Stimulated activated CD4-positive, alpha-beta T cell treated with anti-CD3 and anti-CD28 coated beads, Interleukin-1b, Interleukin-23, amount 100 ng/mL, for 24 hours (primary cell): ENCODE results near the gene OVOL2.
"Not testable (repeated sequence)": the region's sequence is repeated elsewhere in the genome, so short reads cannot be mapped to it uniquely, and the experiment has no call there.

Experiments
- DNase-seq, 4 experiments: peaks; one replicate each; pipeline ENCODE4 v3.0.0-alpha.2; 2020; ENCODE audit warnings: low read depth in 4 of 4, low spot score in 1 of 4

The OVOL2 gene

DNA sequence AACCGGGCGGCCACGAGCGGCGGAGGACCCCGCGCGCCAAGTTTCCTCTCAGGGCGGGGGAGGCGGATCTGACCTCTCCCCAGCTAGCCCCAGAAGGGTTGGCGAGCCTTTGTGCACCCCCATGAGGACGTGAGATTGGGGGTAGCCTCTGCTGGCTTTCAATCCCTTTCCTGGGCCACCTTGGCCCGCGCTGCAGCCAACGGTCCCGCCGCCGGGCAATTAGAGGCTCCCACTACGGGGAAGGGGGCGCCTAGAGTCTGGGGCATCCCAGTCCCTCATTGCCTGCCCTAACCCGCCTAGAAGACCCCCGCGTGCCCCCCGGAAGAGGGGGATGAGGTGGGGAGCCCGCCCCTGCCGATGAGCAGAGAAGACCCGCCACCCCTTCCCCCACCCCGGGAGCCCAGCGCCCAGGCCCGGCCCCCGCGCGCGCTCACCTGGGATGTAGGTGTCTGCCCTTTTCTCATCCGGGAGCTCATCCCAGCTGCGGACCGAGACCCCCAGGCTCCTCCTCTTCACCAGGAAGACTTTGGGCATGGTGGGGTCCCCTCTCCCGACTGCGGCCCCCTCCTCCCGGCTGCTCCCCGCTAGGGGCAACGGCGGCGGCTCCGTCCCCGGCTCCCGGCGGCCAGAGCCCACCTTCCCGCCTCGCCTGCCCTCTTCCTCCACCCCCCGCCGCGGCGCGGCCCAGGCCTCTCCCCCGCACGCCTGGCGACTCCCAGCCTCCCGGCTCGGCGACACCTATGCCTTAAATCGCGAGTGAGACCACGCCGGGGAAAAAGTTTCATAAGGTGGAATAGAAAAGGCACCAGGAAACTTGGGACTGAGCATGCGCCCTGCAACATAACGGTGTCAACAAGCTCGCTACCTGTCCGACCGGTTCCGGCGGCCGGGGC lies at the start of gene OVOL2:
Gene OVOL2, minus strand, starts transcription at position 816 of the 893 bp plus-strand sequence. Its CDS starts 282 bp downstream, at position 534.
- no peak for DNase-seq

DNA sequence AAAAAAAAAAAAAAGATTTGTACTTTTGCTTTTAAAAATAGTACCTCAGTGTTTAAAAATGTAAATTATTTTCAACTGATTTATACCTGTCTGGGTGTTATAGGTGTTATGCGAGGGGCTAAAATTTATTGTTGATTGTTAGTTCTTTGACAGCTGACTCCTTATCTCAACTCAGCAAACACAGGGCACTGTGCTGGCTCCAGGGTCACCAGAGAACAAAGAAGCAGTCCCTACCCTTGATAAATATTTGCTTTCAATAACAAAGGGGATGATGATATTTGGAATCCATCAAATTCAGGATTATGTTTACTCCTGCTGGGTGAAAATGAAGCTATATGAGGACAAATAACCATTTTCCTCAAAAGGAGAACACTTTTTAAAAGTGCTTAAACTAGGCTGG lies 45.8 kb upstream of the OVOL2 start:
- DNase-seq = no peak

DNA sequence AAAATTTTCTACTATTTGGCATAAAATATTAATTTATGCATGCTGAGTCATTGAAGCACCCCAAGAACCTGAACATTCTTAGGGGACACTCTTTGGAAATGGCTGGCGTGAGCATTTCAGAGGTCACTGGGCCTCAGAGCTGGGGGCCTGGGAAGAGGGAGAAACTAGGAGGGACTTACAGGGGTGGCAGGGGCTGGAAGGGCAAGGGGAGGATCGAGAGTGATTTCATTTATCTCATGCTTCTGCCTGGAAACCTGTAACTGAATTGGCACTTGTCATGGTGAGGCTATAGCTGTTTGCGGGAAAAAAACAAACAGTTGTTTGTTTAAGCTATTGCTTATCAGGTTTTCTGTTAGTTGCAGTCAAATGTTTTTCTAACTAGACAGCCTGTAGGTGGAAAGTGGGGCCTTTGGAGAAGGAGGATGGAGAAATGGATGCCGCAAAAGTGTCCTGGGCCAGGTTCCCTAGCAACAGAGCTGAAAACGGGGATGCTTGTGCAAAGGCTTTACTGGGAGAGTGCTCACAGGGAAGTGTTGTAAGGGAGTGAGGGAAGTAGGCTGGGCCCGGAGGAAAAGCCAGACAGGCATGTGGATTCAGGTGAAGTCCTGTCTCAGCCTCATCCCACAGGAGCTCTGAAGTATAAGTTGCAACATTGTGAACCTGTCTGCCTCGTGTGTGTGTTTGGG lies 43.6 kb upstream of the OVOL2 start:
- no peak for DNase-seq

DNA sequence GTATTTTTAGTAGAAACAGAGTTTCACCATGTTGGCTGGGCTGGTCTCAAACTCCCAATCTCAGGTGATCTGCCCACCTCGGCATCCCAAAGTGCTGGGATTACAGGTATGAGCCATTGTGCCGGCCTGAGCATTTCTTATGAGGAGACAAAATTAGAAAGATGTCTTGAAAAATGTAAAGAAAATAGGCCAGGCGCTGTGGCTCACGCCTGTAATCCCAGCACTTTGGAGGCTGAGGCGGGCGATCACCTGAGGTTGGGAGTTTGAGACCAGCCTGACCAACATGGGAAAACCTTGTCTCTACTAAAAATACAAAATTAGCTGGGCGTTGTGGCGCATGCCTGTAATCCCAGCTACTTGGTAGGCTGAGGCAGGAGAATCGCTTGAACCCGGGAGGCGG lies 42.9 kb upstream of the OVOL2 start:
- DNase-seq = not testable (repeated sequence)

DNA sequence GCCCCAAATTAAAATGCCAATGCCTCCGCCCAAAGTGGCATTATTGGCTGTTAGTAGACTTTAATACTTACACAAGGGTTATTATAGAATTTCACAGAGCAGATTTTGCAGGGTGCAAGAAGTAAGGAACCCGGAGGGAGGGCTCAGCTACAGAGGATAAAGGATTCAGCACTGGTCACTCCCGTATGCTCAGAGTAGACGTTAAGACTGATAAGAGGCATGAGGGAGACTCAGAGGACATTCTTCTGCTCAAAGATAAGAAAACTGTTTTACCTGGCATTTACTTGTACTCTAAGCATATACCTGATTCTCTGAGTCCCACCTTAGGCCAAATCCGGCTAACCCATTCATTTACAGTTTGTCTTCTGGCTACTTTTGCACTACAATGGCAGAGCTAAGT lies 36.5 kb upstream of the OVOL2 start:
- no peak for DNase-seq

DNA sequence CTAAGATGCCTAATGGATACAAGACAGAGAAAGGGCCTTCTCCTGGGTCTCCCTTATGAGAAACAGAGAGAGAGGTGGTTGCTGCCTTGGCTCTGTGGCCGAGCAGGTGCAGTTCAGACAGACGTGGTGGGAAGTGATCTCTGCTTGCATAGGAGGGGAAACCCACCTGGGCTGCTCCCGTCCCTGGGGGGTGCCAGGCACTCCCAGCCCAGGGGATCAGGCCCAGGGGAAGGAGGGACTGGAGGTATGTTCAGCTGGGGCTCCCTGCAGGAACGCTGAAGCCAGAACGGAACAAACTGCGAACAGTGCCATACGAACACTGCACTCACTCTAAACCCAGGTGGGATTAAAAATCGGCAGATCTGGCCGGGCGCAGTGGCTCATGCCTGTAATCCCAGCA lies 35.7 kb upstream of the OVOL2 start:
- DNase-seq = no peak

DNA sequence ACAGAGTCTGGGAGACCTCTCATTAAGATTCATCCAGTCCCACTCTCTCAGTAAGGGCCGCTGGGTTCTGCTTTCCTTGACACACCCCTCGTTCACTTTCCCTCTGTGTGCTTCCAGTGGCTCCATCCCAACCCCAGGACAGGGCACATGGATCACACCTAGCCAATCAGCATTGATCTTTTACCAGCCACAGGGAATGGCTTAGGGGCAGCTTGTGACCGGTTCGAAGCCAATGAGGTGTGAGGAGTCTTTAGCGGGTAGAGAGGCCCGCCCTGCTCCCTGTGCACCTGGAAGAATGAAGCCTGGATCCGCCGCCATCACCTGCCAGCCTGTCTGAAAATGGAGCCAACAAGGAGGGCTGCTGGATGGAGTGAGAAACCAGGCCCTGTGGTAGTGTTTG lies 35.2 kb upstream of the OVOL2 start:
- no peak for DNase-seq

DNA sequence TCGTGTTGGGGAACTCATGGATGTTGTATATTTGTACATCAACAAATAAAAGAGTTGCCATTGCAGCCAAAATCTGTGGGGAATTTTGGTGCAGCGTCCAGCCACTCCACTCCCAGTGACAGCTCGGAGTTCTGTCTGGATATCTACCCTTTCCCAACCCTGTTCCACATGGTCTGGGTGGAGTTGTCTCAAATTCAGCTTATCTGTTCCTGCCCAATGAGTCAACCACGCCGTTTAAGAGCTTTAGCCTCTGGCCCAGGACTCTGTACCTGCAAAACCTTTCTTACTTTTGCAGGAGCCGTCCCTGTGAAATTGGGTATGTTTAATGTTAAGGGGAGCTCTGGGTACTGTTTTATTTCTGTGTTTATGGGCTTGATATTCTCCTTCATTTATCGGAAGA lies 33.9 kb upstream of the OVOL2 start:
- no peak for DNase-seq

DNA sequence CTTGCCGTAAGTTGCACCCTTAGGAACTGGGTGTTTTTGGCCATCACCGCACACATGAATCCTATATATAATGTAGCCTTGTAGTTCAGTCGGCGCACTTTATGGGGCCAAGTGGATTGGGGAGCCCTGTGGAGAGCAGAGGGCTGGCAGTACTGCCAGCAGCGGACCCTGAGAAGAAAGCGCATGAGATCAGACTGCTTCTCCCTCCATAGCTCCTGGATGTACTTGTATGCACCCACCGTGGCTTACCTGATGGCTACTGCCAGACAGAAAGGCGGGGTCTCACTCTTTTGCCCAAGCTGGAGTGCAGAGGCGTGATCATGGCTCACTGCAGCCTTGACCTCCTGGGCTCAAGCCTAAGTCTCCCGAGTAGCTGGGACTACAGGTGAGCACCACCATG lies 32.8 kb upstream of the OVOL2 start:
- no peak for DNase-seq

DNA sequence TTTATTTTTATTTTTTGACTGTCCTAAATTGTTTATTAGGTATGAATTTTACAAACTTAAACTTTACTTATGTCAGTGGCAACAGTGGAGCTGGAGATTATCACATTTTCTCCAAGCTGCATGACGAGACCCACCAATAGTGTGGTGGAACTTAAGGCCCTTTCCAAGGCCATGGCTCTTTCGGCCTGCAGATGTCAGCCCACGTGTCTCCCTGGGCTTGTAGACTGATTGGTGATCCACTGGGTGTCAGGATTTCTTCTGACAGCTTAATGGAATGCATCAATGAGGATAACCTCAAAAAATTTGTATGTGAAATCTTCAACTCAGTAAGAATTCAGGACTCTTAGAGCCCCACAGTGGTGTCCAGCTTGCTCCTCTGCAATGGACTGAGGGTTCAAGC lies 32.3 kb upstream of the OVOL2 start:
- DNase-seq = no peak

DNA sequence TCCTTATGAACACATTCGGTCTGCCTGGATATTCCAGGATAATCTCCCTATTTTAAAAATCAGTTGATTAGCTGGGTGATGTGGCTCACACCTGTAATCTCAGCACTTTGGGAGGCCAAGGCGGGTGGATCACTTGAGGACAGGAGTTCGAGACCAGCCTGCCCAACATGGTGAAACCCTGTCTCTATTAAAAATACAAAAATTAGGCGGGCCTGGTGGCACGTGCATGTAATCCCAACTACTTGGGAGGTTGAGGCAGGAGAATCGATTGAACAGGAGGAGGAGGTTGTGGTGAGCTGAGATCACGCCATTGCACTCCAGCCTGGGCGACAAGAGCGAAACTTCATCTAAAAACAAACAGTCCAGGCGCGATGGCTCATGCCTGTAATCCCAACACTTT lies 31.1 kb upstream of the OVOL2 start:
- not testable (repeated sequence) for DNase-seq

DNA sequence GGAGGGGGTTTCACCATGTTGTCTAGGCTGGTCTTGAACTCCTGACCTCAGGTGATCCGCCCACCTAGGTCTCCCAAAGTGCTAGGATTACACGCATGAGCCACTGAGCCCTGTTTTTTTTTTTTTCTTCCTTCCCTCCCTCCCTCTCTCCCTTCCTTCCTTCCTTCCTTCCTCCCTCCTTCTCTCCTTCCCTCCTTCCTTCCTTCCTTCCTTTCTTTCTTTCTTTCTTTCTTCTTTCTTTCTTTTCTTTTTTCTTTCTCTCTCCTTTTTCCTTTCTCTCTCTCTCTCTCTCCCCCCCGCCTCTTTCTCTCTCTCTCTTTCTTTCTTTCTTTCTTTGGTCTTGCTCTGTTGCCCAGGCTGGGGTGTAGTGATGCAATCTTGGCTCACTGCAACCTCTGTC lies 30.6 kb upstream of the OVOL2 start:
- DNase-seq = not testable (repeated sequence)

DNA sequence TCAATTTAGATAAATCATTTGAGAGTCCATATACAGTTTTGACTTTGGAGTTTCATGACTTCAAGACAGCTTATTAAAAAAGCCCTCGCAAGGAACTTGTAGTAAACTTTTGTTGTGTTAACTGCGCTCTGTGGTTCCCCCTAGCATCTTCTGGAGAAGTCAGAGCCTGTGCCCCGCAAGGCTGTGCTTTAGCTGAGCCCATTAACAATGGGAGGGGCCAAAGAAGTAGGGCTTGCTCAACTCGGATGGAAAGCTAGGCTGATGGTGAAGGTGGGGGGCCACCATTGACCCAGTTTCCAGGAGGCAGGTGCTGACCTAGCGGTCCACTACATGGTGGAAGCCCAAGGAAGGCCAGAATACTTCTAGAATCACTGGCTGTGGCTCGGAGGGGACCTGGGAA lies 29.3 kb upstream of the OVOL2 start:
- no peak for DNase-seq

DNA sequence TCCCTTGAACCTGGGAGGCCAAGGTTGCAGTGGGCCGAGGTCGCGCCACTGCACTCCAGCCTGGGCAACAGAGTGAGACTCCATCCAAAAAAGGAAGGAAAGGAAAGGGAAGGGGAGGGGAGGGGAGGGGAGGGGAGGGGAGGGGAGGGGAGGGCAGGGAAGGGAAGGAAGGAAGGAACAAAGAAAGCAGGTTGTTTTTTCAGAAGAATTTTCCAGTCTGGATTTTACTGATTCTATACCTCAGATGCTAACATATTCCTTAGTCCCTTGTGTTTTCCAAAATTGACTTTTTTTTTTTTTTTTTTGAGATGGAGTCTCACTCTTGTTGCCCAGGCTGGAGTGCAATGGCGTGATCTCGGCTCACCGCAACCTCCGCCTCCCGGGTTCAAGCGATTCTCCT lies 23.1 kb upstream of the OVOL2 start:
- not testable (repeated sequence) for DNase-seq

DNA sequence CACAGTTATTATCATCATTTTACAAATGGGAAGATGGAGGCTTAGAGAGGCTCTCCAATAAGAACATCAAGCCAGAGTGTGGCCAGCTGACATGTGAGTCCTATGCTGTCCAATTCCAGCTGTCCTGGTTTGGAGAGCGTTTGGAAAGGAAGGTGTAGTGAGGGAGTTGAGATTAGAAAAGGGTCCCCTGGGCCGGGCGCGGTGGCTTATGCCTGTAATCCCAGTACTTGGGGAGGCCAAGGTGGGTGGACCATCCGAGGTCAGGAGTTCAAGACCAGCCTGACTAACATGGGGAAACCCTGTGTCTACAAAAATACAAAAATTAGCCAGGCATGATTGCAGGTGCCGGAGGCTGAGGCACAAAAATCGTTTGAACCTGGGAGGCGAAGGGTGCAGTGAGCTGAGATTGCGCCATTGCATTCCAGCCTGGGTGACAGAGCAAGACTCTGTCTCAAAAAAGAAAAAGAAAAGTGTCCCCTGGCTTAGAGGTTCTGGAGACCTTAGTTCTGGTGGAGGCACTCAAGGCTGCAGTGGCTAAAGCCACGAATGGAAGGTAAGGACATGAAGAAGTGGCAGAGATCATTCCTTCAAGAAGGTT lies 22.1 kb upstream of the OVOL2 start:
- DNase-seq = no peak

DNA sequence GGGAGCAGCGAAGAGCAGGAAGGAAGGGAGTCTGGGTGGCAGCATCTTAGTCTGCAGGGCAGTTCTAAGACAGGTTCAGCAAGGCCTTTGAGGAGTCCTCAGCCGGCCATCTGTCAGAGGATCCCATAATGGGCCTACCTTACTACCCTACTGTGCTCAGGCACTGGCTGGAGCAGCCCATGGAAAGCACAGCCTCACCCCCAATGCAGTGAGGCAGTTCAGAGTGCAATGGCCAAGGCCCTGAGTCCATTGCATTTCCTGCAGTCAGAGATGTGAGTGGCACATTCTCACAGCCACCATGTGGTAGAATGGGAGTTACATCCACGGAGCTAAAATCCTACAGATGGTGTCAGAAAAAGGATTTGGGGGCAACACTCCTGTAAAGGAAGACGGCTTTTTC lies 19.4 kb upstream of the OVOL2 start:
- DNase-seq = no peak

DNA sequence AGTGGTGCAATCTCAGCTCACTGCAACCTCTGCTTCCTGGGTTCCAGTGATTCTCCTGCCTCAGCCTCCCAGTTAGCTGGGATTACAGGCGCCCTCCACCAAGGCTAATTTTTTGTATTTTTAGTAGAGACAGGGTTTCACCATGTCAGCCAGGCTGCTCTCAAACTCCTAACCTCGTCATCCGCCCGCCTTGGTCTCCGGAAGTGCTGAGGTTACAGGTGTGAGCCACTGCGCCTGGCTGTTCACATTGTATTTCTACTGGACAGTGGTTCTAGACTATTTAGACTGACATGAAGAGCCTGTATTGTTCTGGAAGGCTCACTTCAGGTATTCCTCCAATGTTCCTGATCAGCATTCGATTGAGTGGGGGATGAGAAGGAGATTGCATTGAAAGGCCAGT lies 14.8 kb upstream of the OVOL2 start:
- no peak for DNase-seq

DNA sequence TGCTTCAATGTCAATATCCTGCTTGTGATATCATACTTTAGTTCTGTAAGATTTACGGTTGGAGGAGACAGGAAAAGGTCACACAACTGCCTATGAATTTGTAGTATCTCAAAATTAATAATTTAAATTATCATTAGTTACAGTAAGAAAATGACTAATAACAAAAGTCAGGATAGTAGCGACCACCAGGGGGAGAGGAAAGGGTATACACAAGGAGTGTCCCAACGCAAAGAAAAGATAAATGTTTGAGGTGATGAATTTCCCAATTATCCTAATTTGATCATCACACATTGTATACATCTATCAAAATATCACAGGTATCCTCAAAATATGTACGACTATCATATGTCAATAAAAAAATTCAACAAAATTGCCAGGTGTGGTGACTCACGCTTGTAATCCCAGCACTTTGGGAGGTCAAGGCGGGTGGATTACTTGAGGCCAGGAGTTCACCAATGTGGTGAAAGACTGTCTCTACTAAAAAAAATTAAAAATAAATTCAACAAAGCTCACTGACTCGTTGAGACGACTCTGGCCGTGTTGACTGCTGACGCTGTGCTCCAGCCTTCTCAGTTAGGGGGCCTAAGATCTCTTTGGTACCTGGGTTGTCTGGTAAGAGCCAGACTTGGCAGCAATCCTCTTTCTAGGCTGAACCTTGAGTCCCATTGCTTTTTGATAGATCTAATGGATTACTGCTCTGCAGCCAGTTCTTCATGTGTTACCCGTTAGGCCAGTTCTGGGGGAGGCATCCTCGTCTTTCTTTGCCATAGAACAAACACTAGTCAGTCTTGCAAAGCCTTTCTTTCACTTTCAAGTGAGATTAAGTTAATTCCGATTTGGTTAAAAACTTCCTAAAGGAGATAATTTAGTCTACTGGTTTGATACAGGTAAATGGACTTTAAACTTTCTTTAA lies 9.0 kb upstream of the OVOL2 start:
- no peak for DNase-seq

DNA sequence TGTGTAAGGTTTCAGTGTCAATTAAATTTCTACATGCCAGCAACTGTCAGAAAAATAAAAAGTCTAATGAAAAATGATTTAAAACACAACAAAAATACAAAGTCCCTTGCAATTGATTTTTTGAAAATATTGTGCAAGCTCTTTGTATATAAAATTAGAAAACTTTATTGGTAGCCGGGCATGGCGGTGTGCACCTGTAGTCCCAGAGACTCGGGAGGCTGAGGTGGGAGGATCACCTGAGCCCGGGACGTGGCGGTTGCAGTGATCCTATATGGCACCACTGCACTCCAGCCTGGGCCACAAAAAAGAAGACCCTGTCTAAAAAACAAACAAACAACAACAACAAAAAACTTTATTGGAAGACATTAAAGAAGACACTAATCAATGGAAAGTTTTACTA lies 6.0 kb upstream of the OVOL2 start:
- DNase-seq = no peak

DNA sequence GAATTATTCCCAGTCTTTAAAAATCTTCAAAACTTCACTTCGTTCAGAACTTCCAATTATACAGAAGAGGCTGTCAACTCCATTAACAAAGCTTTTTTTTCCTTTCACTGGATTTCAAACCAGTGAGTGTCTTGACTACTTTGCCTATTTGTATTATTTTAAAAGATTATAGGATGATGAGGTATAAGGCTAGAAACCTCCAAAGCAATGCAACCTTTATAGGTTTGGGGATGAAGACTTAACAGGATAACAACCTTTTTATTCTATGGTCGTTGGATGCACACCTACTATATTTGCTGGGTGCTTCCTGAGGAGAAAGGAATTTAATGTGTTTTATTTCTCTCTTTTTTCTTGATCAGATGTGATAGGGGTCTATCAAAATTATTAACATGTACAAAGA lies 1.9 kb upstream of the OVOL2 start:
- DNase-seq = no peak
